ENCODE measurements around the gene SUGCT. TPM values are rescaled to one million over a fixed set of nuclear protein-coding genes. Genes with fewer than 3 reads are reported as not detected.

Gene SUGCT
- total RNA-seq, 1 experiment from 2014 or later: 4.6 TPM

GRCh38 chr7:40194745-40195144 is 59.9 kb downstream of the SUGCT start:
- no peak for ATAC-seq
- no peaks in the 10 kb centered on the region for H3K27me3 Mint-ChIP-seq (ENCODE audit: low read depth)
- no peak overlapping the region for H3K27ac Mint-ChIP-seq
- TF ChIP-seq PRRX2 (CRISPR knock-in tag; IDR thresholded peaks at IDR 0.05): no peak
- TF ChIP-seq RORB (CRISPR knock-in tag; IDR thresholded peaks at IDR 0.05): no peak
- H3K36me3 Mint-ChIP-seq: no peaks in the 10 kb centered on the region
- DNase-seq (ENCODE audit: low spot score): no peak
- no peak overlapping the region for H3K4me3 Mint-ChIP-seq
- ChIA-PET POLR2A (interaction anchor here (0.6 kb wide), 1 partner anchor 1588 kb away, joined by 6 read pairs; no protein-coding TSS in a partner anchor), CTCF (no interaction called here)
- no peaks in the 10 kb centered on the region for H3K4me1 Mint-ChIP-seq
- H3K9me3 Mint-ChIP-seq: no peaks in the 10 kb centered on the region

GRCh38 chr7:40197527-40197926 is 62.7 kb downstream of the SUGCT start:
- DNase-seq (ENCODE audit: low spot score) (no peak), ATAC-seq (no peak)
- H3K4me3 Mint-ChIP-seq: no peak overlapping the region
- CTCF ChIA-PET: no interaction called here
- H3K9me3 Mint-ChIP-seq: no peaks in the 10 kb centered on the region
- POLR2A ChIA-PET: no interaction called here
- H3K36me3 Mint-ChIP-seq: no peaks in the 10 kb centered on the region
- TF ChIP-seq ZNF281 (CRISPR knock-in tag; IDR thresholded peaks at IDR 0.05) (no peak), EMX1 (CRISPR knock-in tag; IDR thresholded peaks at IDR 0.05) (no peak), ZNF532 (CRISPR knock-in tag; IDR thresholded peaks at IDR 0.05; ENCODE audit: borderline replicate concordance) (no peak), PREB (CRISPR knock-in tag; IDR thresholded peaks at IDR 0.05; ENCODE audit: borderline replicate concordance) (no peak), ZNF121 (CRISPR knock-in tag; IDR thresholded peaks at IDR 0.05) (no peak), ZBTB43 (CRISPR knock-in tag; IDR thresholded peaks at IDR 0.05) (no peak), RELA (CRISPR knock-in tag; IDR thresholded peaks at IDR 0.05; ENCODE audit: borderline replicate concordance) (no peak), MYBL2 (CRISPR knock-in tag; IDR thresholded peaks at IDR 0.05) (no peak), GABPB1 (CRISPR knock-in tag; IDR thresholded peaks at IDR 0.05) (no peak), ZNF425 (CRISPR knock-in tag; conservative IDR thresholded peaks at IDR 0.05) (no peak), FOXK1 (CRISPR knock-in tag; IDR thresholded peaks at IDR 0.05) (no peak), OVOL2 (CRISPR knock-in tag; IDR thresholded peaks at IDR 0.05; ENCODE audit: borderline replicate concordance) (no peak), PRDM15 (CRISPR knock-in tag; IDR thresholded peaks at IDR 0.05) (no peak), MAX (CRISPR knock-in tag; IDR thresholded peaks at IDR 0.05) (no peak), ZNF317 (CRISPR knock-in tag; IDR thresholded peaks at IDR 0.05; ENCODE audit: borderline replicate concordance, low read depth) (no peak)
- H3K27ac Mint-ChIP-seq: no peak overlapping the region
- no peaks in the 10 kb centered on the region for H3K27me3 Mint-ChIP-seq (ENCODE audit: low read depth)
- H3K4me1 Mint-ChIP-seq: no peaks in the 10 kb centered on the region
